Erythroblast (primary cell): ENCODE measurements around the gene THEM4.

ENCODE experiments used
- GATA1 ChIP-seq: IDR thresholded peaks from 2 replicates; pipeline ENCODE4 v1.6.1; 2011; ENCODE audit warnings: low read depth, mild to moderate bottlenecking, control low read depth, low read length, moderate library complexity
- POLR2A ChIP-seq: IDR thresholded peaks from 2 replicates; pipeline ENCODE4 v1.6.1; 2011; ENCODE audit warnings: mild to moderate bottlenecking, low read length

DNA sequence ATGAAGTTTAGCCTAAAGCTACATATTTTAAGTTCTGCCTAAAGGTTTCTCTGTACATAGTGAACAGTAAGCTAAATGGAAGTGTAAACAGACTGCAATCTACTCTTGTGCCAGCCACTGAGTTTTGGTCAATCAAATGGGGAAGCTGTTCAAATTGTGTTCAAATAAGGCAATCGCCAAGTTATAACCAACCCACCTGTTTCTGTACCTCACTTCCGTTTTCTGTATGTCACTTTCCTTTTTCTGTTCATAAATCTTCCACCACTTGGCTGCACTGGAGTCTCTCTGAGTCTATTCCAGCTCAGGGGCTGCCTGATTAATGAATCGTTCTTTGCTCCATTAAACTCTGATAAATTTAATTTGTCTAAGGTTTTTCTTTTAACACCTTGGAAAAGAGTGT lies 10.8 kb upstream of the THEM4 start:
- TF ChIP-seq POLR2A: no peak
- TF ChIP-seq GATA1: no peak
